GM12892 (cell line): ENCODE results near the gene IRGM.

Experiments used
- POLR2A ChIP-seq: IDR thresholded peaks from 2 replicates; pipeline ENCODE4 v1.6.1; 2011; ENCODE audit warnings: low read depth, low read length, control low read depth
- POLR2AphosphoS5 ChIP-seq: IDR thresholded peaks from 2 replicates; pipeline ENCODE4 v1.6.1; 2011; ENCODE audit warnings: low read depth, low read length, control low read depth

- no peak for TF ChIP-seq POLR2AphosphoS5
- TF ChIP-seq POLR2A = no peak
Measured at GRCh38 chr5:150879358-150879757, 33.0 kb downstream of the IRGM start.
